WTC11 (cell line): ENCODE data around the gene SH3TC2. TPM values are rescaled to one million over a fixed set of nuclear protein-coding genes. Genes with fewer than 3 reads are reported as not detected.

Source experiments
- ATAC-seq: fragments of 200-7000 bp; cut with Tn5 transposase; 2 replicates; pipeline ENCODE4 v1.10.0; 2021; ENCODE audit warnings: mild to moderate bottlenecking, moderate library complexity
- CTCF ChIA-PET: fragments of 300-600 bp; sonication (Branson Sonifier 250); formaldehyde crosslinking; loops from one replicate; lab custom pipeline; 2021; ENCODE audit warnings: antibody characterized with exemption; lab: Charles Lee
- POLR2A ChIA-PET: fragments of 350-600 bp; sonication (Branson Sonifier 250); formaldehyde crosslinking; loops from one replicate; lab custom pipeline; 2021; ENCODE audit warnings: antibody characterized with exemption; lab: Charles Lee
- DNase-seq: peaks from one replicate; pipeline ENCODE4 v3.0.0; 2021; ENCODE audit warnings: low spot score
- H3K27ac Mint-ChIP-seq: 2 replicates; pipeline ENCODE4 v1.8.0; 2021; ENCODE audit warnings: mixed read lengths
- H3K27me3 Mint-ChIP-seq: 2 replicates; pipeline ENCODE4 v1.8.0; 2021; ENCODE audit warnings: low read depth, mild to moderate bottlenecking, moderate library complexity, mixed read lengths
- H3K36me3 Mint-ChIP-seq: 2 replicates; pipeline ENCODE4 v1.8.0; 2021; ENCODE audit warnings: mixed read lengths
- H3K4me1 Mint-ChIP-seq: 2 replicates; pipeline ENCODE4 v1.8.0; 2022; ENCODE audit warnings: mixed read lengths
- H3K4me3 Mint-ChIP-seq: 2 replicates; pipeline ENCODE4 v1.8.0; 2021; ENCODE audit warnings: mild to moderate bottlenecking, moderate library complexity, mixed read lengths
- H3K9me3 Mint-ChIP-seq: 2 replicates; pipeline ENCODE4 v1.8.0; 2021; ENCODE audit warnings: mixed read lengths
- AR ChIP-seq: fragments of 250-450 bp; sonication (Bioruptor Pico); IDR thresholded peaks from 2 replicates; pipeline ENCODE4 v1.9.0; 2021; ENCODE audit warnings: mild to moderate bottlenecking
- ATF6 ChIP-seq: sonication (generic); formaldehyde crosslinking; IDR thresholded peaks from 2 replicates; pipeline ENCODE4 v1.8.1; 2023; ENCODE audit warnings: mild to moderate bottlenecking, missing genetic modification reagents
- E2F1 ChIP-seq: sonication (generic); formaldehyde crosslinking; IDR thresholded peaks from 2 replicates; pipeline ENCODE4 v1.8.0; 2022; ENCODE audit warnings: mild to moderate bottlenecking, missing genetic modification reagents
- E2F4 ChIP-seq: sonication (generic); formaldehyde crosslinking; IDR thresholded peaks from 2 replicates; pipeline ENCODE4 v1.8.1; 2022; ENCODE audit warnings: low read depth, mild to moderate bottlenecking, moderate library complexity, missing genetic modification reagents, borderline replicate concordance
- ELF4 ChIP-seq: sonication (generic); formaldehyde crosslinking; IDR thresholded peaks from 2 replicates; pipeline ENCODE4 v1.8.1; 2022; ENCODE audit warnings: low read depth, mild to moderate bottlenecking, moderate library complexity, missing genetic modification reagents
- ETV6 ChIP-seq: sonication (generic); formaldehyde crosslinking; IDR thresholded peaks from 2 replicates; pipeline ENCODE4 v1.8.1; 2022; ENCODE audit warnings: mild to moderate bottlenecking, missing genetic modification reagents
- IRF2 ChIP-seq: sonication (generic); formaldehyde crosslinking; IDR thresholded peaks from 2 replicates; pipeline ENCODE4 v1.8.0; 2022; ENCODE audit warnings: low read depth, missing genetic modification reagents, borderline replicate concordance
- MAX ChIP-seq: sonication (generic); formaldehyde crosslinking; IDR thresholded peaks from 2 replicates; pipeline ENCODE4 v1.8.0; 2022; ENCODE audit warnings: mild to moderate bottlenecking, missing genetic modification reagents
- MXD4 ChIP-seq: fragments of 250-450 bp; sonication (Bioruptor Pico); IDR thresholded peaks from 2 replicates; pipeline ENCODE4 v1.8.0; 2021; ENCODE audit warnings: mild to moderate bottlenecking, moderate library complexity, borderline replicate concordance
- NR2C2 ChIP-seq: sonication (generic); formaldehyde crosslinking; IDR thresholded peaks from 2 replicates; pipeline ENCODE4 v1.8.0; 2022; ENCODE audit warnings: mild to moderate bottlenecking, missing genetic modification reagents
- NR3C1 ChIP-seq: sonication (generic); formaldehyde crosslinking; conservative IDR thresholded peaks from 2 replicates; pipeline ENCODE4 v1.8.1; 2023; ENCODE audit warnings: low read depth, mild to moderate bottlenecking, missing genetic modification reagents
- OVOL2 ChIP-seq: fragments of 250-450 bp; sonication (Bioruptor Pico); IDR thresholded peaks from 2 replicates; pipeline ENCODE4 v1.9.0; 2021; ENCODE audit warnings: mild to moderate bottlenecking, borderline replicate concordance
- PRRX2 ChIP-seq: fragments of 250-450 bp; sonication (Bioruptor Pico); IDR thresholded peaks from 2 replicates; pipeline ENCODE4 v1.8.0; 2021; ENCODE audit warnings: mild to moderate bottlenecking
- RORB ChIP-seq: fragments of 250-450 bp; sonication (Bioruptor Pico); IDR thresholded peaks from 2 replicates; pipeline ENCODE4 v1.9.0; 2021; ENCODE audit warnings: mild to moderate bottlenecking
- TCF7 ChIP-seq: sonication (generic); formaldehyde crosslinking; IDR thresholded peaks from 2 replicates; pipeline ENCODE4 v1.8.0; 2022; ENCODE audit warnings: mild to moderate bottlenecking, low read depth, missing genetic modification reagents, moderate library complexity
- USF1 ChIP-seq: sonication (generic); formaldehyde crosslinking; IDR thresholded peaks from 2 replicates; pipeline ENCODE4 v1.8.0; 2022; ENCODE audit warnings: mild to moderate bottlenecking, missing genetic modification reagents
- ZNF671 ChIP-seq: fragments of 250-450 bp; sonication (Bioruptor Pico); IDR thresholded peaks from 2 replicates; pipeline ENCODE4 v1.8.0; 2021; ENCODE audit warnings: mild to moderate bottlenecking
- total RNA-seq: library from RNA; stranded (reverse); gene quantifications from 3 replicates; pipeline ENCODE4 v1.2.3, GENCODE V29; 2021

Gene SH3TC2
- total RNA-seq, 1 experiment from 2014 or later: 0.61 TPM

- TF ChIP-seq E2F4 (CRISPR knock-in tag): no peak
- no peak for TF ChIP-seq ELF4 (CRISPR knock-in tag)
- no peak for TF ChIP-seq ATF6
- TF ChIP-seq PRRX2 (CRISPR knock-in tag): no peak
These were observed 34.7 kb downstream of the SH3TC2 start (continued) for GRCh38 chr5:149028161-149028560.

GRCh38 chr5:149027636-149028035, 35.2 kb downstream of the SH3TC2 start:
- ChIA-PET CTCF (interaction anchor here (1.4 kb wide), 1 partner anchor 15 kb away, joined by 7 read pairs; no protein-coding TSS in a partner anchor), POLR2A (no interaction called here)
- Mint-ChIP-seq H3K4me1 (no peaks in the 10 kb centered on the region), H3K9me3 (peaks cover under 1% of the 10 kb centered on the region; the same call in 1 of the 2 replicates), H3K27ac (no peak overlapping the region), H3K27me3 (no peaks in the 10 kb centered on the region; the same call in 1 of the 2 replicates), H3K4me3 (no peak overlapping the region), H3K36me3 (no peaks in the 10 kb centered on the region)
- TF ChIP-seq MXD4 (CRISPR knock-in tag) (no peak), TCF7 (CRISPR knock-in tag) (no peak), IRF2 (no peak), USF1 (no peak), ETV6 (CRISPR knock-in tag) (no peak), ATF6 (no peak), NR2C2 (no peak), OVOL2 (CRISPR knock-in tag) (no peak), RORB (CRISPR knock-in tag) (no peak), PRRX2 (CRISPR knock-in tag) (no peak), NR3C1 (CRISPR knock-in tag) (no peak), ZNF671 (CRISPR knock-in tag) (no peak), AR (CRISPR knock-in tag) (no peak), MAX (no peak), E2F1 (no peak)
- DNase-seq (no peak), ATAC-seq (no peak)
